ENCODE results near the gene DOK1.

The DOK1 gene

DNA sequence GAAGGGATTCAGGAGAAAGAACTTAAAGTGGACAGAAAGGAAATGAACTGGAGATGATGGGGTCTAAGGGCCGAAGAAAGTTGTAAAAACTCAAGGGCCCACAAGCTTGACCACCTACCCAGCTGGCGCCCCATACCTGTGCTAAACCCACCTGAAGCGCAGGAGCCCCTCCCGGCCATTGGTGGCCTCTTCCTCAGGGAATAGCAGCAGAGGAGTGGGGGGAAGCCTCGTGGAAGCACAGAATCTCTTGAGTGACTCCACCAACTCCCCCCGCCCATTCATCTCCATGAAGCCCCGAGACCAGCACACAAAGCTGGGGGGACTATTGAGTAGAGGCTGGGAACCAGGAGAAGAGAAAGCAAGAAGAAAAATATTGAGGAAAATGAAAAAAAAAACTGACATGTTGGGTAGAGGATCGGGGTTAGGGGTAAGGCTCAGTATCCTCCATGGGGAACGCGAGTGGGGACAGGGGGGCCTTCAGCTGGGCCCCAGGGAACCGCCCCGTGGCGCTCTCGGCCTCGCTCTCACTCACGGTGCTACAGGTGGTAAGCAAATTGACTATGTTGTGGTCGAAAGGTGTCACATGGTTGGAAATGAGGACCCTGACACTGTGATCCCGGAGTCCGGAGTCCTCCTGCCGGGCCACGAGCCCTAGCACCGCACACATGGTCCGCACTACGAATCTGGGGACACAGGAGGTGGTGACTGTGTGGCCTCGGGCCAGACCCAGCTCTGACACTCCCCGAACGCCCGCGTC is 25.7 kb upstream of the DOK1 start:
- H3K4me1 ChIP-seq (ENCODE audit: insufficient read depth, low read length), result peaks cover 25% of the 10 kb centered on the region
- H3K9ac ChIP-seq (ENCODE audit: low read length), result peak overlapping the region; percentile 94
- H3K36me3 ChIP-seq (ENCODE audit: insufficient read depth, low read length), result peaks cover 46% of the 10 kb centered on the region
- H3K9me3 ChIP-seq (ENCODE audit: low read length), result no peaks in the 10 kb centered on the region
- H3K4me3 ChIP-seq (ENCODE audit: low read depth in 1 of 2, low read length in 2 of 2), result peak overlapping the region; percentile 59 to 97
- no peaks in the 10 kb centered on the region for H3K27me3 ChIP-seq (ENCODE audit: control insufficient read depth in 1 of 2, insufficient read depth in 2 of 2, low read length in 2 of 2)
- H3K27ac ChIP-seq (ENCODE audit: low read depth, low read length), result peak overlapping the region; percentile 88

DNA sequence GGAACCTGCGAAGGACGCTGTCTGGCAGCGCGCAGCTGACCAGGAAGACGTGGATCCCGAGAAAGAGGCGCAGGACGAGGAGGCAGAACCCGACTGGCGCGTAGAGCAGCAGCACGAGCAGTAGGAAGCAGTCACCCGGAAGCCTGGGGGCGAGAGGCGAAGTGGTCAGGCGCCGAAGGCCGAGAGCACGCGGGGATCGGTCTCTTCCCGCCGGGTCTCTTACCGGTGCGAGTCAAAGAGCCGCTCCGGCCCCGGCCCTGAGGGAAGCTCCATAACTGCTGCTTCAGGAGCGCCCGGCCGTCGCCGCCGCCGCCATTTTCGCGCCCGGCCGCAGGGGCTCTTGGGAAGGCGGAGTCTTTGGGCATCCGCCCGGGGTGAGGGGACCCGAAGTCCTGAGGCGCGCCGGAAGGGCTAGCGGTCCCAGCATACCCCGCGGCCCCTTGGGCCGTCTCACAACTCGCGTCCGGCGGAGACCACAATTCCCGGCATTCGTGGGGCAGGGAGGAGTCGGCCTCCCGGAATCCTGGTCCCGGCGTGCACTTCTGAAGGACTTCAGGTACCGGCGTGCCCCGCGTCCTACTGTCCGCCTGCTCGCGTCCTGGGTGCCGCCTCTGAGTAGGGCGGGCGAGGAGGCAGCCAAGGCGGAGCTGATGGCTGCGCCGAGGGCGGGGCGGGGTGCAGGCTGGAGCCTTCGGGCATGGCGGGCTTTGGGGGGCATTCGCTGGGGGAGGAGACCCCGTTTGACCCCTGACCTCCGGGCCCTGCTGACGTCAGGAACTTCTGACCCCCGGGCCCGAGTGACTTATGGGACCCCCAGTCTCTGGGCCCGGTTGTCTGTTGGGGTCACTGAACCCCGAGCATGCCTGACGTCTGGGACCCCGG is 24.9 kb upstream of the DOK1 start, which contains the start of the genes AUP1 and HTRA2:
Gene AUP1 (minus strand): TSS at position 350 of the 882 bp plus-strand sequence. CDS start 77 bp downstream, at position 273.
Gene HTRA2 (plus strand): TSS at position 577 of the 882 bp plus-strand sequence. CDS start 74 bp downstream, at position 651.
- Histone ChIP-seq H3K4me1 (ENCODE audit: insufficient read depth, low read length) (peaks cover 25% of the 10 kb centered on the region), H3K9me3 (ENCODE audit: low read length) (no peaks in the 10 kb centered on the region), H3K27ac (ENCODE audit: low read depth, low read length) (peak within 1 kb of the TSS; percentile 88), H3K4me3 (ENCODE audit: low read depth in 1 of 2, low read length in 2 of 2) (peak within 1 kb of the TSS; percentile 70 to 97), H3K9ac (ENCODE audit: low read length) (peak within 1 kb of the TSS; percentile 94), H3K27me3 (ENCODE audit: control insufficient read depth in 1 of 2, insufficient read depth in 2 of 2, low read length in 2 of 2) (no peaks in the 10 kb centered on the region), H3K36me3 (ENCODE audit: insufficient read depth, low read length) (peaks cover 46% of the 10 kb centered on the region)

DNA sequence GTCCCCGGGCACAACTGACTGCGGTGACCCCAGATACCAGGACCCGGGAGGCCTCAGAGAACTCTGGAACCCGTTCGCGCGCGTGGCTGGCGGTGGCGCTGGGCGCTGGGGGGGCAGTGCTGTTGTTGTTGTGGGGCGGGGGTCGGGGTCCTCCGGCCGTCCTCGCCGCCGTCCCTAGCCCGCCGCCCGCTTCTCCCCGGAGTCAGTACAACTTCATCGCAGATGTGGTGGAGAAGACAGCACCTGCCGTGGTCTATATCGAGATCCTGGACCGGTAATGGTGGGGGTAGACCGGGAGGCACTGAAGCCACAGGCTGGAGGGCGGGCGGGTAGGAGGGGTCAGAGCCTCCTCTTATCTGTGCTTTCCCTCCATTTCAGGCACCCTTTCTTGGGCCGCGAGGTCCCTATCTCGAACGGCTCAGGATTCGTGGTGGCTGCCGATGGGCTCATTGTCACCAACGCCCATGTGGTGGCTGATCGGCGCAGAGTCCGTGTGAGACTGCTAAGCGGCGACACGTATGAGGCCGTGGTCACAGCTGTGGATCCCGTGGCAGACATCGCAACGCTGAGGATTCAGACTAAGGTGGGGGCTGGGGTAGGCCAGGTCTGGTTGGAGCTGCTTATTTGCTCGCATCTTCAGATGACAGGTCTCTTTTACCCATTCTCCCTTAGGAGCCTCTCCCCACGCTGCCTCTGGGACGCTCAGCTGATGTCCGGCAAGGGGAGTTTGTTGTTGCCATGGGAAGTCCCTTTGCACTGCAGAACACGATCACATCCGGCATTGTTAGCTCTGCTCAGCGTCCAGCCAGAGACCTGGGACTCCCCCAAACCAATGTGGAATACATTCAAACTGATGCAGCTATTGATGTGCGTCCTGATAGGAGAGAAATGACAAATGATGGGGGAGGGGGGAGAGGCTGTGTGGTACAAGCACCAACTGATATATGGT is 24.0 kb upstream of the DOK1 start:
- Histone ChIP-seq H3K36me3 (ENCODE audit: insufficient read depth, low read length) (peaks cover 45% of the 10 kb centered on the region), H3K27ac (ENCODE audit: low read depth, low read length) (peak overlapping the region; percentile 80), H3K9ac (ENCODE audit: low read length) (peak overlapping the region; percentile 32)

DNA sequence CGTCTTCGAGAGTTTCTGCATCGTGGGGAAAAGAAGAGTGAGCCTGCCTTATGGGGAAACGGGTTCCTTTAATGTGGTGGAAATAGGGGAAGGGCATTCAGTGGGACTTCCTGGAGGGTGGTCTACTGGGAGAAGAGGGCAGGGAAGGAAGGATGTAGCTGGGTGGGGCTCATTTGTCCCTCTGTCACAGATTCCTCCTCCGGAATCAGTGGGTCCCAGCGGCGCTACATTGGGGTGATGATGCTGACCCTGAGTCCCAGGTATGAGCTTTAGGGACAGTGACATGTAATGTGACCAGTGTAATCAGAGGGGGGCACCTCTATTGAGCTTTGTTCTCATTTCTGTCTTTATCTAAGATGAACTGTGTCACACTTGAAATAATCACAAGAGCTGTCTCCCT is 22.9 kb upstream of the DOK1 start:
- Histone ChIP-seq H3K4me3 (ENCODE audit: low read depth in 1 of 2, low read length in 2 of 2) (no peak overlapping the region), H3K9ac (ENCODE audit: low read length) (no peak overlapping the region), H3K4me1 (ENCODE audit: insufficient read depth, low read length) (peaks cover 25% of the 10 kb centered on the region), H3K36me3 (ENCODE audit: insufficient read depth, low read length) (peaks cover 34% of the 10 kb centered on the region), H3K27ac (ENCODE audit: low read depth, low read length) (no peak overlapping the region), H3K9me3 (ENCODE audit: low read length) (no peaks in the 10 kb centered on the region), H3K27me3 (ENCODE audit: control insufficient read depth in 1 of 2, insufficient read depth in 2 of 2, low read length in 2 of 2) (no peaks in the 10 kb centered on the region)

More for the DNA sequence above, 24.0 kb upstream of the DOK1 start:
- Histone ChIP-seq H3K4me1 (ENCODE audit: insufficient read depth, low read length) (peaks cover 25% of the 10 kb centered on the region), H3K4me3 (ENCODE audit: low read depth in 1 of 2, low read length in 2 of 2) (peak overlapping the region; percentile 70 to 97), H3K9me3 (ENCODE audit: low read length) (no peaks in the 10 kb centered on the region), H3K27me3 (ENCODE audit: control insufficient read depth in 1 of 2, insufficient read depth in 2 of 2, low read length in 2 of 2) (no peaks in the 10 kb centered on the region)

DNA sequence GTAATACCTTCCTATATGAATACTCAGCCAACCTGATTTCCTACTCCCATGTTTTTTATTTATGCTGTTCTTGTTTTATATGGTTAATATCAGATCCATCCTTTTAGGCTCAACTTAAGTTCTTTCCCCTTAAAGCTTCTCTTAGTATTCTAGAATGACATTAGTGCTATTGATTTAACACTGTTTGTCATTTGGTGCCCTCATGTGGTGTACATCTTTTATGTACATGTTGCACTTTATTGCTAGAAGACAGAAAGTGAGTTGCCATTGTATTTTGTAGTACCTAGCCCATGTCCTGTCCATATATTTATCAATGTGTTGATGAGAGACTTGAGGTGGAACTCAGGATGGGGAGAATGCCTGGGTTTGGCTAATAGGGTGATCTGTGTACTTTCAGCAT is 22.3 kb upstream of the DOK1 start:
- H3K27ac ChIP-seq (ENCODE audit: low read depth, low read length), result no peak overlapping the region
- no peaks in the 10 kb centered on the region for H3K27me3 ChIP-seq (ENCODE audit: control insufficient read depth in 1 of 2, insufficient read depth in 2 of 2, low read length in 2 of 2)
- peaks cover 28% of the 10 kb centered on the region for H3K36me3 ChIP-seq (ENCODE audit: insufficient read depth, low read length)
- no peak overlapping the region for H3K9ac ChIP-seq (ENCODE audit: low read length)
- peaks cover 25% of the 10 kb centered on the region for H3K4me1 ChIP-seq (ENCODE audit: insufficient read depth, low read length)
- no peak overlapping the region for H3K4me3 ChIP-seq (ENCODE audit: low read depth in 1 of 2, low read length in 2 of 2)
- H3K9me3 ChIP-seq (ENCODE audit: low read length), result no peaks in the 10 kb centered on the region

DNA sequence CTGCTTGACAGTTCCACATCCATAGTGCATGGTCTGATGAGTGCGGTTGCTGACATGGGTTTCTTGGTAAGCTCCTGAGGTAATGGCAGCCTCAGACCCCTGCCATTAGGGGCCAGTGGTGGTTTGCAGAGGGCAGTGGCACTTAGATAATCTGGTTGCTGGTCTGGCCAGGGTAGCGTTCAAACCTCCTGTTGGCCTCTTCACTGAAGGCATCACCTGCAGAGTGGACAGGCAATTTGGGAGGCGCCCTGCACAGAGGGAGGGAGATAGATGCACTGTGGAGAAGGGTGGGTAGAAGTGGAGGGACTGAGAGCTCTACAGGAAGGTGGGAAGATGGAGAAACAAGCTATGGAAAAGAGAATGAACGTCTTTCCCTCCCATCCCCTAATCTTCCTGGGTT is 21.1 kb upstream of the DOK1 start:
- no peaks in the 10 kb centered on the region for H3K27me3 ChIP-seq (ENCODE audit: control insufficient read depth in 1 of 2, insufficient read depth in 2 of 2, low read length in 2 of 2)
- no peak overlapping the region for H3K4me3 ChIP-seq (ENCODE audit: low read depth in 1 of 2, low read length in 2 of 2)
- H3K27ac ChIP-seq (ENCODE audit: low read depth, low read length), result no peak overlapping the region
- peaks cover 16% of the 10 kb centered on the region for H3K4me1 ChIP-seq (ENCODE audit: insufficient read depth, low read length)
- peaks cover 16% of the 10 kb centered on the region for H3K36me3 ChIP-seq (ENCODE audit: insufficient read depth, low read length)
- H3K9ac ChIP-seq (ENCODE audit: low read length), result no peak overlapping the region
- H3K9me3 ChIP-seq (ENCODE audit: low read length), result no peaks in the 10 kb centered on the region

DNA sequence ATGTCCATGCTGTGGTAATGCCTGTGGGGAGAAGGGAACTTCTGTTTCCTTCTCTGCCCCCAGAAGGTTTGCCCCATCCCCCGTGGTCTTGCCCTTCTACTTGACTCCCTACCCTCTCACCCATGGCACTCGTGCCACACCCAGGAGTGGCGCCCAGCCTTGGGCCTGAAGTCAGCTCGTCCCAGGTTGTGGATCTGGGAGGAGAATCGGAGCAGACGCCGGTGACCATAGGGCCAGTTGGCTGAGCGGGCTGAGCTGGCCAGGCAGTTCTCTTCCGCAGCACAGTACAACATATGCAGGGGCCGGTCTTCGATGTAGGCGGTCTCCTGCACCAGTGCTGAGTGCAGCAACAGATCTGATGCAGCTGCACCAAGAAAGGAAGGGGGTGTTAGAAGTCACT is 20.1 kb upstream of the DOK1 start:
- H3K4me3 ChIP-seq (ENCODE audit: low read depth in 1 of 2, low read length in 2 of 2), result no peak overlapping the region

DNA sequence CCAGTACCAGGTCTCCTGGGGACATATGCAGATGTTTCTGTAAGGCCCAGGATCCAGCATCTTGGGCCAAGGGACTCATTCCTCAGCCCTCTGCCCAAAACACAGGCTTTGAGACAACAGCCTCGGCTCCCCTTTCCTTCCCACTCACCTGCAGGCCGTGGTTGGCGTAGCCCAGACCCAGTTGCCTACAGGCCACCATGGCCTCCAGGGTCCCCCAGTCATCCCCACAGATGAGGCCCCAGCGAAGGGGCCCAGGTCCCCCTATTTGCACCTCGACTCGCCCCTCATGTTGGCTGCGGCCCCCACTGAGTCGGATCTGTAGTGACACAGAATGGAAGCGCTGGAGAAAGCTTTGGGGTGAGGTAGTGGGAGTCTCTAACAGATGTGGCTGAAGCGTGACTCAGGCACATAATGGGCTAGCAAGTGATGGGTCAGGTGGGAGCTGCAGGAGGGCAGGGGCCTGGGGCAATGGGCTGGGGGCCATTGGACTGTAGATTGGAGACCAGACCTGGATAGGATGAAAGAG is 19.0 kb upstream of the DOK1 start:
- Histone ChIP-seq H3K27ac (ENCODE audit: low read depth, low read length) (no peak overlapping the region), H3K36me3 (ENCODE audit: insufficient read depth, low read length) (peaks cover 16% of the 10 kb centered on the region), H3K4me1 (ENCODE audit: insufficient read depth, low read length) (peaks cover 11% of the 10 kb centered on the region), H3K9me3 (ENCODE audit: low read length) (no peaks in the 10 kb centered on the region), H3K27me3 (ENCODE audit: control insufficient read depth in 1 of 2, insufficient read depth in 2 of 2, low read length in 2 of 2) (no peaks in the 10 kb centered on the region), H3K4me3 (ENCODE audit: low read depth in 1 of 2, low read length in 2 of 2) (no peak overlapping the region), H3K9ac (ENCODE audit: low read length) (no peak overlapping the region)

More for the DNA sequence above, 20.1 kb upstream of the DOK1 start:
- H3K27me3 ChIP-seq (ENCODE audit: control insufficient read depth in 1 of 2, insufficient read depth in 2 of 2, low read length in 2 of 2), result no peaks in the 10 kb centered on the region
- peaks cover 11% of the 10 kb centered on the region for H3K4me1 ChIP-seq (ENCODE audit: insufficient read depth, low read length)
- H3K9ac ChIP-seq (ENCODE audit: low read length), result no peak overlapping the region
- no peak overlapping the region for H3K27ac ChIP-seq (ENCODE audit: low read depth, low read length)
- no peaks in the 10 kb centered on the region for H3K9me3 ChIP-seq (ENCODE audit: low read length)
- H3K36me3 ChIP-seq (ENCODE audit: insufficient read depth, low read length), result peaks cover 16% of the 10 kb centered on the region

DNA sequence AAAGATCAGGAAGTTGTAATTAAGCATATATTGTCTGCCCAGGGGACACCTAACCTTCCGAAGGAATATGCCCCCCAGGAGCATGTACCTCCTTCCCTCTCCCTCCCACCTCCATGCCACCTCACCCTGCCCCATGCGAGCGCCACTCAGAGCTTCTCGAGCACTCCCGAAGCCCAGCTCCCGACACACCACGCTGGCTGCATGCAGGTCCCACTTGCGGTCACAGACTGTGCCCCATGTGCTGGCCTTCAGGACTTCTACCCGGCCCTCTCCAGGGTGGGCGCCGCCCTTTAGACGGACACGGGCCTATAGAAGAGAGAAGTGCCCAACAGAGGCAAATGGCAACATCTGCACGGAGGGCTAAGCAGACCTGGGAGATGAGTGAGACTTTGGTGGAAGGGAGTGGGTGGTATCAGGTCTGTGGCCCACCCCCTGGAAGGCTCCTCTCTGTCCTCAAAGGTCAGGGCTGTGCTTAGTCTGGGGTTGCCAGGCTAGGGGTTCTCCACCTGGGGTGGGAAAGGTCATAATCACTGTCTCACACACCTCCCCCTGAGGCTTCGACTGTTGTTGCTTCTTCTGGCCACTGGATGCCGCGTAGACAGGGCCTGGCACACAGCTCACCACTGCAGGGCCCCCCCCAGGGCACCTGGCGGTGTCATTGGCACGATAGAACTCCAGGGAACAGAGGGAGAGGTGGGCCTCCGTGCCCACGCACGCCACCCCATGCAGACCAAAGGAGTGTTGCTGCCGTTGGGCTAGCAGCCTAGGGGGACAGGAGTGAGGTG is 18.2 kb upstream of the DOK1 start:
- peaks cover 13% of the 10 kb centered on the region for H3K36me3 ChIP-seq (ENCODE audit: insufficient read depth, low read length)
- no peak overlapping the region for H3K4me3 ChIP-seq (ENCODE audit: low read depth in 1 of 2, low read length in 2 of 2)
- H3K9ac ChIP-seq (ENCODE audit: low read length), result no peak overlapping the region
- no peaks in the 10 kb centered on the region for H3K27me3 ChIP-seq (ENCODE audit: control insufficient read depth in 1 of 2, insufficient read depth in 2 of 2, low read length in 2 of 2)
- peaks cover 3% of the 10 kb centered on the region for H3K4me1 ChIP-seq (ENCODE audit: insufficient read depth, low read length)
- H3K9me3 ChIP-seq (ENCODE audit: low read length), result no peaks in the 10 kb centered on the region
- no peak overlapping the region for H3K27ac ChIP-seq (ENCODE audit: low read depth, low read length)

DNA sequence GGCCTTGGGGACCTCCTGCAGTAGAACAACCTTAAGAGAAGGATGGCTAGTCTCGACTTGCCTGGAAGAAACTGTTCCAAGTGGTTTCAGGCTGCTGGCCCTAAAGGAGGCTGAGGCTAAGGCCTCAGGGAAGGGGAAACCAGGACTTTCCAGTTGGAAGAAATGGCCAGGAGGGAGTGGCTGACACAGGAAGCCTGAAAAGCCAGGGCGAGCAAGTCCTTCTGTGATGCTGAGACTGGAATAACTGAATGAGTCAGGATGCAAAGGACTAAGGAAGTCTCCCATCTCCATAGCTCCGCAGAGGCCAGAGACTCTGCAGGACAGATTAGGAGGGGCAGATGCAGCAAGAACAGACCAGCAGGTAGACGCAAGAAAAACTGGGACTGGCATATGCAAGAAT is 17.4 kb upstream of the DOK1 start:
- no peak overlapping the region for H3K9ac ChIP-seq (ENCODE audit: low read length)
- no peaks in the 10 kb centered on the region for H3K9me3 ChIP-seq (ENCODE audit: low read length)
- no peaks in the 10 kb centered on the region for H3K4me1 ChIP-seq (ENCODE audit: insufficient read depth, low read length)
- H3K36me3 ChIP-seq (ENCODE audit: insufficient read depth, low read length), result peaks cover 6% of the 10 kb centered on the region
- H3K4me3 ChIP-seq (ENCODE audit: low read depth in 1 of 2, low read length in 2 of 2), result no peak overlapping the region
- no peak overlapping the region for H3K27ac ChIP-seq (ENCODE audit: low read depth, low read length)
- no peaks in the 10 kb centered on the region for H3K27me3 ChIP-seq (ENCODE audit: control insufficient read depth in 1 of 2, insufficient read depth in 2 of 2, low read length in 2 of 2)

Measured in muscle layer of colon (tissue), 2 donors.